ENCODE results near the gene SLC9A7. TPM values are rescaled to one million over a fixed set of nuclear protein-coding genes. Genes with fewer than 3 reads are reported as not detected.

The SLC9A7 gene
- total RNA-seq, 2 experiments from 2014 or later, result 2.2 to 3.2 TPM

DNA sequence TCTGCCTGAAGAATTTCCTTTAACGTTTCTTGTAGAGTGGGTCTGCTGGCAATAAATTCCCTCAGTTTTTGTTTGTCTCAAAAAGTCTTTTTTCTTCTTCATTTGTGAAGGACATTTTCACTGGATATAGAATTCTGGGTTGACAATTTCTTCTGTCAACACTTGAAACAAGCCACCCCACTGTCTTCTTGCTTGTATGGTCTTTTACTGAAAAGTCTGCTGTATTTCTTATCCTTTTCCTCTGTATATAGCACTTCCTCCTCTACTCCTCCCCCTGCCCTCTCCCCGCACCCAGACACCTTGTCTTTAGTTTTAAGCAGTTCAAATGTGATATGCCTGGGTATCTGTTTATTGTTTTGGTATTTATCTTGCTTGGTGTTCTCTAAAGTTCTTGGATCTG, 23.3 kb downstream of the SLC9A7 start:
- Mint-ChIP-seq H3K27ac (no peak overlapping the region), H3K9me3 (peaks cover 10% of the 10 kb centered on the region), H3K27me3 (no peaks in the 10 kb centered on the region), H3K36me3 (ENCODE audit: low read depth) (peaks cover 16% of the 10 kb centered on the region), H3K4me3 (no peak overlapping the region), H3K4me1 (ENCODE audit: low read depth) (no peaks in the 10 kb centered on the region)
- CTCF ChIA-PET, result no interaction called here
- DNase-seq, result no peak
- Histone ChIP-seq H3K27ac (ENCODE audit: low read depth in 1 of 2, low read length in 2 of 2) (no peak overlapping the region), H3K4me3 (ENCODE audit: low read length) (no peak overlapping the region), H3K36me3 (ENCODE audit: insufficient read depth, low read length) (no peaks in the 10 kb centered on the region), H3K4me1 (ENCODE audit: insufficient read depth, low read length) (no peaks in the 10 kb centered on the region), H3K27me3 (ENCODE audit: control insufficient read depth in 1 of 2, insufficient read depth in 2 of 2, low read length in 2 of 2) (no peaks in the 10 kb centered on the region), H3K9me3 (ENCODE audit: control insufficient read depth in 1 of 2, insufficient read depth in 1 of 2, low read length in 2 of 2) (peaks cover 0 to 6% of the 10 kb centered on the region in 2 experiments)
- POLR2A ChIA-PET, result no interaction called here
- intact Hi-C loops (cut with DNase I, micrococcal nuclease), result no loop called here
- TF ChIP-seq, protein P1, sequence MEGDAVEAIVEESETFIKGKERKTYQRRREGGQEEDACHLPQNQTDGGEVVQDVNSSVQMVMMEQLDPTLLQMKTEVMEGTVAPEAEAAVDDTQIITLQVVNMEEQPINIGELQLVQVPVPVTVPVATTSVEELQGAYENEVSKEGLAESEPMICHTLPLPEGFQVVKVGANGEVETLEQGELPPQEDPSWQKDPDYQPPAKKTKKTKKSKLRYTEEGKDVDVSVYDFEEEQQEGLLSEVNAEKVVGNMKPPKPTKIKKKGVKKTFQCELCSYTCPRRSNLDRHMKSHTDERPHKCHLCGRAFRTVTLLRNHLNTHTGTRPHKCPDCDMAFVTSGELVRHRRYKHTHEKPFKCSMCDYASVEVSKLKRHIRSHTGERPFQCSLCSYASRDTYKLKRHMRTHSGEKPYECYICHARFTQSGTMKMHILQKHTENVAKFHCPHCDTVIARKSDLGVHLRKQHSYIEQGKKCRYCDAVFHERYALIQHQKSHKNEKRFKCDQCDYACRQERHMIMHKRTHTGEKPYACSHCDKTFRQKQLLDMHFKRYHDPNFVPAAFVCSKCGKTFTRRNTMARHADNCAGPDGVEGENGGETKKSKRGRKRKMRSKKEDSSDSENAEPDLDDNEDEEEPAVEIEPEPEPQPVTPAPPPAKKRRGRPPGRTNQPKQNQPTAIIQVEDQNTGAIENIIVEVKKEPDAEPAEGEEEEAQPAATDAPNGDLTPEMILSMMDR (IDR thresholded peaks at IDR 0.05), result no peak
- no peak for ATAC-seq (ENCODE audit: poor library complexity)

DNA sequence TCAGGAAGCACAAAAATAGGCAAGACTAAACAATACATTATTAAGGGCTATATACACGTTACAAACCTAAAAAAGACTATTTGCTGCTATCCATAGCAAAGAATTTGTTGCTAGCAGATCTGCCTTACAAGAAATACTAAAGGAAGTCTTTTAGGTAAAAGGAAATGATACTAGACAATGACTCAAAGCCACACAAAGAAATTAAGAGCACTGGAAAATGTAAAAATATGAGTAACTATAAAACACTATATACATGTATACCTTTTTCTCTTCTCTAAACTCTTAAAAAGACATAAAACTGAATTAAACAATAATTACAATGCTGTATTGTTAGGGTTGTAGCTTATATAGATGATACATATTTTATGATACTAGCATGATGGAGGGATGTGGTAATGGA, 25.7 kb downstream of the SLC9A7 start:
- Mint-ChIP-seq H3K4me3 (no peak overlapping the region), H3K9me3 (peaks cover 8% of the 10 kb centered on the region), H3K27me3 (no peaks in the 10 kb centered on the region), H3K27ac (no peak overlapping the region), H3K4me1 (ENCODE audit: low read depth) (no peaks in the 10 kb centered on the region), H3K36me3 (ENCODE audit: low read depth) (peaks cover 16% of the 10 kb centered on the region)
- intact Hi-C loops (cut with DNase I, micrococcal nuclease), result no loop called here
- TF ChIP-seq, protein P1 (IDR thresholded peaks at IDR 0.05), result no peak
- Histone ChIP-seq H3K36me3 (ENCODE audit: insufficient read depth, low read length) (no peaks in the 10 kb centered on the region), H3K27ac (ENCODE audit: low read depth in 1 of 2, low read length in 2 of 2) (no peak overlapping the region), H3K4me3 (ENCODE audit: low read length) (no peak overlapping the region), H3K27me3 (ENCODE audit: control insufficient read depth in 1 of 2, insufficient read depth in 2 of 2, low read length in 2 of 2) (no peaks in the 10 kb centered on the region), H3K4me1 (ENCODE audit: insufficient read depth, low read length) (no peaks in the 10 kb centered on the region), H3K9me3 (ENCODE audit: control insufficient read depth in 1 of 2, insufficient read depth in 1 of 2, low read length in 2 of 2) (peaks cover 0 to 6% of the 10 kb centered on the region in 2 experiments)
- POLR2A ChIA-PET, result no interaction called here
- DNase-seq, result no peak
- ATAC-seq (ENCODE audit: poor library complexity), result no peak
- CTCF ChIA-PET, result no interaction called here

DNA sequence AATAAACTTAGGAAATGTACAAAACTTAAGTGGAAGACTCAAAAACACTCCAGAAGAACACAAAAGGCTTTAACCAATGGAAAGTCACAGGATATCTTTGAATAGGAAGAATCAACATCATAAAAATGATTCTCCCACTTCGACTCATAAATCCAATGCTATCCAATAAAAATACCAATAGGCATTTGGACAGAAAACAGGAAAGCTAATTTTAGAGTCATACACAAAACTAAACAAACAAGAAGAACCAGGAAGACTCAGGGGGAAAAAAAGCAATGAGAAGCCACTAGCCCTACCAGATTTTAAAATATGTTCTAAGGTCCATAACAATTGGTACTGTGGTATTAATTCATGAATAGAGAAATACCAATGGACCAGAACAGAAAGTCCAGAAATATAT, 28.2 kb downstream of the SLC9A7 start:
- no peaks in the 10 kb centered on the region for H3K27me3 ChIP-seq (ENCODE audit: control insufficient read depth in 1 of 2, insufficient read depth in 2 of 2, low read length in 2 of 2)
- no peak overlapping the region for H3K4me3 Mint-ChIP-seq
- intact Hi-C loops (cut with DNase I, micrococcal nuclease), result no loop called here
- H3K4me3 ChIP-seq (ENCODE audit: low read length), result no peak overlapping the region
- H3K36me3 Mint-ChIP-seq (ENCODE audit: low read depth), result peaks cover 3% of the 10 kb centered on the region
- no peaks in the 10 kb centered on the region for H3K36me3 ChIP-seq (ENCODE audit: insufficient read depth, low read length)
- ChIA-PET POLR2A (no interaction called here), CTCF (no interaction called here)
- no peaks in the 10 kb centered on the region for H3K4me1 ChIP-seq (ENCODE audit: insufficient read depth, low read length)
- H3K9me3 Mint-ChIP-seq, result peaks cover 6% of the 10 kb centered on the region
- H3K27ac Mint-ChIP-seq, result no peak overlapping the region
- DNase-seq (no peak), ATAC-seq (ENCODE audit: poor library complexity) (no peak)
- TF ChIP-seq, protein P1 (IDR thresholded peaks at IDR 0.05), result no peak
- no peaks in the 10 kb centered on the region for H3K27me3 Mint-ChIP-seq
- no peaks in the 10 kb centered on the region for H3K4me1 Mint-ChIP-seq (ENCODE audit: low read depth)
- peaks cover 0 to 2% of the 10 kb centered on the region in 2 experiments for H3K9me3 ChIP-seq (ENCODE audit: control insufficient read depth in 1 of 2, insufficient read depth in 1 of 2, low read length in 2 of 2)
- no peak overlapping the region for H3K27ac ChIP-seq (ENCODE audit: low read depth in 1 of 2, low read length in 2 of 2)
